ENCODE measurements around the gene NTRK2.

GRCh38 chr9:84671586-84672521 is 2.3 kb downstream of the NTRK2 start:
- TF ChIP-seq CTCF (IDR thresholded peaks at IDR 0.05) (no peak), POLR2AphosphoS5 (IDR thresholded peaks at IDR 0.05) (no peak), POLR2A (IDR thresholded peaks at IDR 0.05) (no peak), EP300 (IDR thresholded peaks at IDR 0.05) (no peak)

Data from upper lobe of left lung (tissue), 4 donors.